Central memory CD8-positive, alpha-beta T cell (primary cell): Measurements from ENCODE around the gene C4orf51.
"Not testable (repeated sequence)": the region's sequence is repeated elsewhere in the genome, so short reads cannot be mapped to it uniquely, and the experiment has no call there.

Experiments
- ATAC-seq: fragments of 150-1000 bp; cut with Tn5 transposase; replicated peaks from 2 replicates; pipeline ENCODE4 v1.10.0; 2022; ENCODE audit warnings: mild to moderate bottlenecking, moderate FRiP score, moderate number of reproducible peaks; ENCODE audit not compliant: poor library complexity, severe bottlenecking; ENCODE audit errors: extremely low read depth
- DNase-seq, 2 donors: peaks; one replicate each; pipeline ENCODE4 v3.0.0; 2021; ENCODE audit warnings: low spot score in 2 of 2
- H3K27ac Mint-ChIP-seq: one replicate; pipeline ENCODE4 v1.8.0; 2022; ENCODE audit warnings: low read depth, mild to moderate bottlenecking, moderate library complexity, mixed read lengths
- H3K27me3 Mint-ChIP-seq: one replicate; pipeline ENCODE4 v1.8.0; 2022; ENCODE audit warnings: mixed read lengths
- H3K36me3 Mint-ChIP-seq: one replicate; pipeline ENCODE4 v1.8.0; 2022; ENCODE audit warnings: mild to moderate bottlenecking, moderate library complexity, mixed read lengths; ENCODE audit not compliant: insufficient read depth
- H3K4me1 Mint-ChIP-seq: one replicate; pipeline ENCODE4 v1.8.0; 2022; ENCODE audit warnings: mixed read lengths
- H3K4me3 Mint-ChIP-seq: one replicate; pipeline ENCODE4 v1.8.0; 2022; ENCODE audit warnings: mild to moderate bottlenecking, moderate library complexity, mixed read lengths
- H3K9me3 Mint-ChIP-seq: one replicate; pipeline ENCODE4 v1.8.0; 2022; ENCODE audit warnings: mixed read lengths

The C4orf51 gene

GRCh38 chr4:145681518-145681917 lies 1.6 kb downstream of the C4orf51 start:
- Mint-ChIP-seq H3K27me3 (peaks cover 52% of the 10 kb centered on the region), H3K4me1 (no peaks in the 10 kb centered on the region), H3K9me3 (peaks cover 6% of the 10 kb centered on the region), H3K27ac (no peak overlapping the region), H3K36me3 (peaks cover 1% of the 10 kb centered on the region), H3K4me3 (no peak overlapping the region)
- ATAC-seq: no peak
- DNase-seq: no peak

- H3K27ac Mint-ChIP-seq: no peak overlapping the region
- peaks cover 6% of the 10 kb centered on the region for H3K9me3 Mint-ChIP-seq
- H3K4me1 Mint-ChIP-seq: no peaks in the 10 kb centered on the region
- H3K27me3 Mint-ChIP-seq: peaks cover 55% of the 10 kb centered on the region
- no peak for DNase-seq
- peaks cover 1% of the 10 kb centered on the region for H3K36me3 Mint-ChIP-seq
- no peak for ATAC-seq
- H3K4me3 Mint-ChIP-seq: no peak overlapping the region
These were observed 2.0 kb downstream of the C4orf51 start for GRCh38 chr4:145681956-145682355.

GRCh38 chr4:145686991-145687390 lies 7.0 kb downstream of the C4orf51 start:
- Mint-ChIP-seq H3K27ac (no peak overlapping the region), H3K36me3 (peaks cover 1% of the 10 kb centered on the region), H3K27me3 (peaks cover 47% of the 10 kb centered on the region), H3K4me3 (no peak overlapping the region), H3K9me3 (no peaks in the 10 kb centered on the region), H3K4me1 (no peaks in the 10 kb centered on the region)
- ATAC-seq (no peak), DNase-seq (no peak)

GRCh38 chr4:145690610-145691009 lies 10.7 kb downstream of the C4orf51 start:
- H3K36me3 Mint-ChIP-seq: no peaks in the 10 kb centered on the region
- H3K9me3 Mint-ChIP-seq: no peaks in the 10 kb centered on the region

GRCh38 chr4:145691416-145691815 lies 11.5 kb downstream of the C4orf51 start:
- ATAC-seq, H3K9me3 Mint-ChIP-seq, H3K36me3 Mint-ChIP-seq, H3K4me3 Mint-ChIP-seq, DNase-seq, H3K27ac Mint-ChIP-seq, H3K4me1 Mint-ChIP-seq: not testable (repeated sequence)
- H3K27me3 Mint-ChIP-seq: peaks cover 22% of the 10 kb centered on the region

More at GRCh38 chr4:145690610-145691009, 10.7 kb downstream of the C4orf51 start:
- Mint-ChIP-seq H3K27me3 (peaks cover 22% of the 10 kb centered on the region), H3K27ac (no peak overlapping the region), H3K4me1 (no peaks in the 10 kb centered on the region), H3K4me3 (no peak overlapping the region)
- ATAC-seq (no peak), DNase-seq (no peak)

GRCh38 chr4:145694929-145695328 lies 15.0 kb downstream of the C4orf51 start:
- Mint-ChIP-seq H3K36me3 (no peaks in the 10 kb centered on the region), H3K27ac (no peak overlapping the region), H3K4me3 (no peak overlapping the region), H3K27me3 (peaks cover 13% of the 10 kb centered on the region), H3K4me1 (no peaks in the 10 kb centered on the region), H3K9me3 (no peaks in the 10 kb centered on the region)
- no peak for DNase-seq
- ATAC-seq: no peak

- no peak for DNase-seq
- Mint-ChIP-seq H3K9me3 (no peaks in the 10 kb centered on the region), H3K27ac (no peak overlapping the region), H3K4me1 (no peaks in the 10 kb centered on the region), H3K27me3 (peaks cover 37% of the 10 kb centered on the region), H3K4me3 (no peak overlapping the region), H3K36me3 (no peaks in the 10 kb centered on the region)
- ATAC-seq: no peak
These were observed 17.4 kb downstream of the C4orf51 start for GRCh38 chr4:145697332-145697731.

- H3K36me3 Mint-ChIP-seq: no peaks in the 10 kb centered on the region
- H3K9me3 Mint-ChIP-seq: no peaks in the 10 kb centered on the region
- no peak overlapping the region for H3K27ac Mint-ChIP-seq
- ATAC-seq (no peak), DNase-seq (no peak)
- H3K4me1 Mint-ChIP-seq: no peaks in the 10 kb centered on the region
- H3K4me3 Mint-ChIP-seq: no peak overlapping the region
- H3K27me3 Mint-ChIP-seq: peaks cover 37% of the 10 kb centered on the region
These were observed 18.6 kb downstream of the C4orf51 start for GRCh38 chr4:145698507-145698906.

GRCh38 chr4:145703850-145704497 lies 24.0 kb downstream of the C4orf51 start:
- Mint-ChIP-seq H3K9me3 (no peaks in the 10 kb centered on the region), H3K27me3 (peaks cover 34% of the 10 kb centered on the region), H3K4me3 (no peak overlapping the region), H3K27ac (no peak overlapping the region), H3K36me3 (no peaks in the 10 kb centered on the region), H3K4me1 (no peaks in the 10 kb centered on the region)
- DNase-seq: no peak
- no peak for ATAC-seq

- no peak for DNase-seq
- H3K36me3 Mint-ChIP-seq: no peaks in the 10 kb centered on the region
- no peaks in the 10 kb centered on the region for H3K4me1 Mint-ChIP-seq
- peaks cover 13% of the 10 kb centered on the region for H3K9me3 Mint-ChIP-seq
- ATAC-seq: no peak
- peaks cover 15% of the 10 kb centered on the region for H3K27me3 Mint-ChIP-seq
- H3K4me3 Mint-ChIP-seq: no peak overlapping the region
- no peak overlapping the region for H3K27ac Mint-ChIP-seq
These were observed 29.4 kb downstream of the C4orf51 start for GRCh38 chr4:145709336-145709735.

GRCh38 chr4:145709843-145710242 lies 29.9 kb downstream of the C4orf51 start:
- DNase-seq: no peak
- Mint-ChIP-seq H3K36me3 (no peaks in the 10 kb centered on the region), H3K4me1 (no peaks in the 10 kb centered on the region), H3K4me3 (no peak overlapping the region), H3K27me3 (peaks cover 18% of the 10 kb centered on the region), H3K9me3 (peaks cover 13% of the 10 kb centered on the region), H3K27ac (no peak overlapping the region)
- no peak for ATAC-seq

- Mint-ChIP-seq H3K4me1 (peaks cover 7% of the 10 kb centered on the region), H3K27ac (no peak overlapping the region), H3K27me3 (peaks cover 58% of the 10 kb centered on the region), H3K36me3 (no peaks in the 10 kb centered on the region), H3K4me3 (no peak overlapping the region), H3K9me3 (peaks cover 12% of the 10 kb centered on the region)
- ATAC-seq: no peak
- DNase-seq: no peak
These were observed 36.3 kb downstream of the C4orf51 start for GRCh38 chr4:145716200-145716599.

- Mint-ChIP-seq H3K4me1 (peaks cover 7% of the 10 kb centered on the region), H3K27ac (no peak overlapping the region), H3K4me3 (no peak overlapping the region), H3K27me3 (peaks cover 58% of the 10 kb centered on the region), H3K9me3 (peaks cover 7% of the 10 kb centered on the region), H3K36me3 (no peaks in the 10 kb centered on the region)
- DNase-seq (no peak), ATAC-seq (no peak)
These were observed 36.8 kb downstream of the C4orf51 start for GRCh38 chr4:145716661-145717200.
